Smooth muscle cell (in vitro differentiated cells): ENCODE data around the gene TAF11L9. TPM values are rescaled to one million over a fixed set of nuclear protein-coding genes. Genes with fewer than 3 reads are reported as not detected.
"Not testable (repeated sequence)": the region's sequence is repeated elsewhere in the genome, so short reads cannot be mapped to it uniquely, and the experiment has no call there.

ENCODE experiments used
- DNase-seq: peaks from one replicate; lab custom pipeline; 2025; ENCODE audit not compliant: unreplicated experiment; lab: John Stamatoyannopoulos, UW
- H2AFZ ChIP-seq: fragments of 200-600 bp; sonication (generic); 2 replicates; pipeline ENCODE4 v1.6.0; 2016; ENCODE audit warnings: antibody characterized with exemption, low read depth, mild to moderate bottlenecking
- H3F3A ChIP-seq: fragments of 200-600 bp; sonication (generic); 2 replicates; pipeline ENCODE4 v1.6.0; 2017; ENCODE audit warnings: antibody characterized with exemption, low read depth
- H3K27ac ChIP-seq: fragments of 200-600 bp; sonication (generic); 2 replicates; pipeline ENCODE4 v1.5.1; 2016; ENCODE audit warnings: low read depth, mild to moderate bottlenecking
- H3K27me3 ChIP-seq: fragments of 200-600 bp; sonication (generic); 2 replicates; pipeline ENCODE4 v1.6.1; 2016; ENCODE audit warnings: low read depth, mild to moderate bottlenecking
- H3K36me3 ChIP-seq: fragments of 200-600 bp; sonication (generic); 2 replicates; pipeline ENCODE4 v1.5.1; 2016; ENCODE audit warnings: low read depth
- H3K4me1 ChIP-seq: fragments of 200-600 bp; sonication (generic); 2 replicates; pipeline ENCODE4 v1.5.1; 2016; ENCODE audit warnings: low read depth
- H3K4me2 ChIP-seq: fragments of 200-600 bp; sonication (generic); 2 replicates; pipeline ENCODE4 v1.6.0; 2016; ENCODE audit warnings: mild to moderate bottlenecking
- H3K4me3 ChIP-seq: fragments of 200-600 bp; sonication (generic); 2 replicates; pipeline ENCODE4 v1.5.1; 2016; ENCODE audit warnings: mild to moderate bottlenecking
- H3K79me2 ChIP-seq: fragments of 200-600 bp; sonication (generic); 2 replicates; pipeline ENCODE4 v1.6.0; 2016; ENCODE audit warnings: low read depth, mild to moderate bottlenecking
- H3K9ac ChIP-seq: fragments of 200-600 bp; sonication (generic); 2 replicates; pipeline ENCODE4 v1.6.0; 2016; ENCODE audit warnings: low read depth
- H3K9me3 ChIP-seq: fragments of 200-600 bp; sonication (generic); replicated peaks from 2 replicates; pipeline ENCODE4 v1.5.1; 2016; ENCODE audit warnings: low read depth
- H4K20me1 ChIP-seq: fragments of 200-600 bp; sonication (generic); 2 replicates; pipeline ENCODE4 v1.6.0; 2016; ENCODE audit warnings: low read depth
- WGBS: methylation state at CpG from one replicate; pipeline ENCODE4 v1.1.7; 2016; ENCODE audit warnings: low lambda C conversion rate; 5-methylcytosine and 5-hydroxymethylcytosine counted together
- polyA plus RNA-seq: library from polyadenylated mRNA; unstranded; fragments of >200 nt; fragmentation: Nextera tagmentation; extraction: Ambion mirVana; gene quantifications from 2 replicates; pipeline ENCODE4 v1.2.1, GENCODE V29; 2016
- small RNA-seq: library from RNA; depleted of rRNA; stranded (forward); fragments of <200 nt; gene quantifications from one replicate; pipeline ENCODE3, GENCODE V24; 2014
- total RNA-seq: library from RNA; depleted of rRNA; stranded (reverse); fragments of >200 nt; gene quantifications from 2 replicates; pipeline ENCODE4 v1.2.3, GENCODE V29; 2014

The TAF11L9 gene
- total and polyA plus RNA-seq, 2 experiments from 2014 or later = not detected

GRCh38 chr5:17597728-17598127, 3.5 kb upstream of the TAF11L9 start, which contains the start of gene TAF11L10:
Gene TAF11L10 (minus strand): TSS chr5:17597828.
- not testable (repeated sequence) for H3K27ac ChIP-seq, H3K4me2 ChIP-seq, H3F3A ChIP-seq, H3K4me3 ChIP-seq, H3K9me3 ChIP-seq, DNase-seq, H3K9ac ChIP-seq, H3K27me3 ChIP-seq, H3K4me1 ChIP-seq, H2AFZ ChIP-seq, H3K36me3 ChIP-seq, H3K79me2 ChIP-seq, H4K20me1 ChIP-seq
- WGBS = no CpG with 5 or more reads among the region's 15 CpGs

GRCh38 chr5:17590860-17591259, 3.3 kb downstream of the TAF11L9 start, which contains the start of gene TAF11L8:
Gene TAF11L8 (minus strand): TSS chr5:17590960.
- H3K4me1 ChIP-seq, H3K9ac ChIP-seq, H3K27me3 ChIP-seq, H3K79me2 ChIP-seq, H3K4me3 ChIP-seq, H3K36me3 ChIP-seq, DNase-seq, H4K20me1 ChIP-seq, H3K4me2 ChIP-seq, H3K9me3 ChIP-seq, H3K27ac ChIP-seq, H3F3A ChIP-seq, H2AFZ ChIP-seq: not testable (repeated sequence)
- no CpG with 5 or more reads among the region's 16 CpGs for WGBS

- H3K4me2 ChIP-seq, H3K79me2 ChIP-seq, H3K9ac ChIP-seq, H3K27me3 ChIP-seq, DNase-seq, H3K36me3 ChIP-seq, H4K20me1 ChIP-seq, H2AFZ ChIP-seq, H3F3A ChIP-seq, H3K4me3 ChIP-seq, H3K4me1 ChIP-seq, H3K27ac ChIP-seq, H3K9me3 ChIP-seq: not testable (repeated sequence)
- WGBS = no CpG with 5 or more reads among the region's 16 CpGs
Observed at GRCh38 chr5:17585658-17586057, 8.5 kb downstream of the TAF11L9 start, which contains the start of gene TAF11L7. Gene TAF11L7 (minus strand): TSS chr5:17585758.

Small RNAs within 50 kb of the gene (small RNA-seq; reads per million reads assigned to genes)
- gene AC233724.3 = not detected
- gene AC233724.4 = not detected
- gene AC233724.6 = not detected
- gene AC233724.7 = not detected

Other genes with a start within 250 kb of the TAF11L9 start
- not detected in 2 replicates for gene TAF11L2, start 96.2 kb downstream of the TAF11L9 start, total RNA-seq
- not detected in 2 replicates for gene TAF11L2, start 96.2 kb downstream of the TAF11L9 start, polyA plus RNA-seq
- not detected in 2 replicates for gene TAF11L3, start 76.0 kb downstream of the TAF11L9 start, total RNA-seq
- gene TAF11L3, start 76.0 kb downstream of the TAF11L9 start, polyA plus RNA-seq = not detected in 2 replicates
- not detected in 2 replicates for gene TAF11L4, start 72.6 kb downstream of the TAF11L9 start, total RNA-seq
- not detected in 2 replicates for gene TAF11L4, start 72.6 kb downstream of the TAF11L9 start, polyA plus RNA-seq
- gene TAF11L5, start 69.2 kb downstream of the TAF11L9 start, total RNA-seq = not detected in 2 replicates
- gene TAF11L5, start 69.2 kb downstream of the TAF11L9 start, polyA plus RNA-seq = not detected in 2 replicates
- not detected in 2 replicates for gene TAF11L6, start 65.7 kb downstream of the TAF11L9 start, total RNA-seq
- not detected in 2 replicates for gene TAF11L6, start 65.7 kb downstream of the TAF11L9 start, polyA plus RNA-seq
- gene TAF11L7, start 8.6 kb downstream of the TAF11L9 start, total RNA-seq = not detected in 2 replicates
- not detected in 2 replicates for gene TAF11L7, start 8.6 kb downstream of the TAF11L9 start, polyA plus RNA-seq
- not detected in 2 replicates for gene TAF11L8, start 3.4 kb downstream of the TAF11L9 start, total RNA-seq
- not detected in 2 replicates for gene TAF11L8, start 3.4 kb downstream of the TAF11L9 start, polyA plus RNA-seq
- not detected in 2 replicates for gene TAF11L10, start 3.4 kb upstream of the TAF11L9 start, total RNA-seq
- not detected in 2 replicates for gene TAF11L10, start 3.4 kb upstream of the TAF11L9 start, polyA plus RNA-seq
- gene TAF11L11, start 9.8 kb upstream of the TAF11L9 start, total RNA-seq = not detected in 2 replicates
- gene TAF11L11, start 9.8 kb upstream of the TAF11L9 start, polyA plus RNA-seq = 0.53 TPM in 1 of 2 replicates, not detected in the other
- not detected in 2 replicates for gene TAF11L12, start 16.0 kb upstream of the TAF11L9 start, total RNA-seq
- gene TAF11L12, start 16.0 kb upstream of the TAF11L9 start, polyA plus RNA-seq = not detected in 2 replicates
- gene TAF11L13, start 37.7 kb upstream of the TAF11L9 start, total RNA-seq = not detected in 2 replicates
- not detected in 2 replicates for gene TAF11L13, start 37.7 kb upstream of the TAF11L9 start, polyA plus RNA-seq
- gene TAF11L14, start 40.1 kb upstream of the TAF11L9 start, total RNA-seq = not detected in 2 replicates
- not detected in 2 replicates for gene TAF11L14, start 40.1 kb upstream of the TAF11L9 start, polyA plus RNA-seq